ENCODE measurements around the gene NOXO1.

NOXO1 gene

GRCh38 chr16:1946495-1947368, 34.5 kb downstream of the NOXO1 start:
- Histone ChIP-seq H3K9me2 (replicated peaks; ENCODE audit: insufficient read depth, low read length) (no peaks in the 10 kb centered on the region), H3K27ac (ENCODE audit: low read depth, low read length) (no peak overlapping the region), H3F3A (ENCODE audit: insufficient read depth) (no peaks in the 10 kb centered on the region), H3K4me2 (ENCODE audit: low read depth, low read length, poor library complexity, severe bottlenecking) (no peak overlapping the region), H3K79me2 (ENCODE audit: insufficient read depth, low read length) (no peaks in the 10 kb centered on the region), H3K9ac (ENCODE audit: low read length) (no peak overlapping the region), H4K20me1 (ENCODE audit: low read depth, low read length) (no peaks in the 10 kb centered on the region), H3K9me3 (ENCODE audit: insufficient read depth, low read length) (no peaks in the 10 kb centered on the region), H3K36me3 (ENCODE audit: low read length) (no peaks in the 10 kb centered on the region), H2AFZ (ENCODE audit: low read depth, low read length, severe bottlenecking) (no peak overlapping the region), H3K4me3 (ENCODE audit: insufficient read depth, low read length, poor library complexity, severe bottlenecking) (no peak overlapping the region), H3K27me3 (ENCODE audit: low read length) (no peaks in the 10 kb centered on the region)
- TF ChIP-seq, protein P1, sequence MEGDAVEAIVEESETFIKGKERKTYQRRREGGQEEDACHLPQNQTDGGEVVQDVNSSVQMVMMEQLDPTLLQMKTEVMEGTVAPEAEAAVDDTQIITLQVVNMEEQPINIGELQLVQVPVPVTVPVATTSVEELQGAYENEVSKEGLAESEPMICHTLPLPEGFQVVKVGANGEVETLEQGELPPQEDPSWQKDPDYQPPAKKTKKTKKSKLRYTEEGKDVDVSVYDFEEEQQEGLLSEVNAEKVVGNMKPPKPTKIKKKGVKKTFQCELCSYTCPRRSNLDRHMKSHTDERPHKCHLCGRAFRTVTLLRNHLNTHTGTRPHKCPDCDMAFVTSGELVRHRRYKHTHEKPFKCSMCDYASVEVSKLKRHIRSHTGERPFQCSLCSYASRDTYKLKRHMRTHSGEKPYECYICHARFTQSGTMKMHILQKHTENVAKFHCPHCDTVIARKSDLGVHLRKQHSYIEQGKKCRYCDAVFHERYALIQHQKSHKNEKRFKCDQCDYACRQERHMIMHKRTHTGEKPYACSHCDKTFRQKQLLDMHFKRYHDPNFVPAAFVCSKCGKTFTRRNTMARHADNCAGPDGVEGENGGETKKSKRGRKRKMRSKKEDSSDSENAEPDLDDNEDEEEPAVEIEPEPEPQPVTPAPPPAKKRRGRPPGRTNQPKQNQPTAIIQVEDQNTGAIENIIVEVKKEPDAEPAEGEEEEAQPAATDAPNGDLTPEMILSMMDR (IDR thresholded peaks at IDR 0.05; ENCODE audit: insufficient read depth, low read length, poor library complexity, severe bottlenecking), result peak; percentile 10
- TF ChIP-seq EZH2phosphoT487 (conservative IDR thresholded peaks at IDR 0.05; ENCODE audit: low read length), result no peak

DNA sequence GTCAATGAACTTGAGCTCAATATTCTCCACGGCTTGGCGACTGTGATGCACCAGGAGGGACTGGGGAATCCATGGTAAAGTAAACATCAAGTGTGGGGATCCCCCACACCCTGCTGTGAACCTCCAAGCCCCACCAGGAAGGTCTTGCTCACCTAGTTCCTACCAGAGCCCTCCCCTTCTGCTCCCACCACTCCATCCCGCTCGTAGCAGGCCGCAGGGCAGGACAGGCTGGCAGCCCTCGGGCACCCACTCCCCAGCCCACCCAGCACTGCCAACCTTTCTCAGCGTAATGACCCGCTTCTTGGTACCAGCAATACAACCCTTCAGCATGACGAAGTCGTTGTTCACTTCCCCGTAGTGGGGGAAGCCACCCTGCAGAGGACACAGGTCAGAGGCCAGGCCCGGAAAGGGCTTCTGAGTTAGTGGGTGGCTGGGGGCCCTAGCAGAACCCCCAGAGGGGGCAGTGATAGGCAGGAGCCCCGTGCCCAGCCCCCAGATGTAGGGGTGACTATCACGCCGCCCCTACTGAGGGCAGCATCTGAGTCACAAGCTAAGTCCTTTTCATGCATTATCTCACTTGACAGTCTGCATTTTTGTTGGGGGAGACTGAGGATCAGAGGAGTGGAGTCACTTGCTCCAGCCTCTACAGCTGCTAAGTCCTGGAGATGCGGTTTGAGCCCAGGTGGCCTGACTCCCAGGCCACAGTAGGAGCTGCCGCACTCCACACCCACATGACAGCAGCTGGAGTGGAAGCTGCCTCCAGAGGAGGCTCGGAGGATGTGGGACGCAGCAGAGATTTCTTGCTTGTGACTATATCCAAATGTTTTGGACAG, 35.5 kb downstream of the NOXO1 start:
- no peaks in the 10 kb centered on the region for H4K20me1 ChIP-seq (ENCODE audit: low read depth, low read length)
- H3K36me3 ChIP-seq (ENCODE audit: low read length), result no peaks in the 10 kb centered on the region
- no peak overlapping the region for H2AFZ ChIP-seq (ENCODE audit: low read depth, low read length, severe bottlenecking)
- no peaks in the 10 kb centered on the region for H3K79me2 ChIP-seq (ENCODE audit: insufficient read depth, low read length)
- H3K9ac ChIP-seq (ENCODE audit: low read length), result no peak overlapping the region
- no peaks in the 10 kb centered on the region for H3F3A ChIP-seq (ENCODE audit: insufficient read depth)
- H3K4me2 ChIP-seq (ENCODE audit: low read depth, low read length, poor library complexity, severe bottlenecking), result no peak overlapping the region
- no peaks in the 10 kb centered on the region for H3K9me2 ChIP-seq (replicated peaks; ENCODE audit: insufficient read depth, low read length)
- H3K4me3 ChIP-seq (ENCODE audit: insufficient read depth, low read length, poor library complexity, severe bottlenecking), result no peak overlapping the region
- no peak overlapping the region for H3K27ac ChIP-seq (ENCODE audit: low read depth, low read length)
- no peaks in the 10 kb centered on the region for H3K9me3 ChIP-seq (ENCODE audit: insufficient read depth, low read length)
- no peaks in the 10 kb centered on the region for H3K27me3 ChIP-seq (ENCODE audit: low read length)
- TF ChIP-seq, protein P1 (IDR thresholded peaks at IDR 0.05; ENCODE audit: insufficient read depth, low read length, poor library complexity, severe bottlenecking), result no peak
- TF ChIP-seq EZH2phosphoT487 (conservative IDR thresholded peaks at IDR 0.05; ENCODE audit: low read length), result no peak

GRCh38 chr16:1944612-1945199, 36.6 kb downstream of the NOXO1 start:
- H3K9me2 ChIP-seq (replicated peaks; ENCODE audit: insufficient read depth, low read length), result no peaks in the 10 kb centered on the region
- H3K79me2 ChIP-seq (ENCODE audit: insufficient read depth, low read length), result no peaks in the 10 kb centered on the region
- no peaks in the 10 kb centered on the region for H3K36me3 ChIP-seq (ENCODE audit: low read length)
- H2AFZ ChIP-seq (ENCODE audit: low read depth, low read length, severe bottlenecking), result no peak overlapping the region
- no peak overlapping the region for H3K27ac ChIP-seq (ENCODE audit: low read depth, low read length)
- H4K20me1 ChIP-seq (ENCODE audit: low read depth, low read length), result no peaks in the 10 kb centered on the region
- H3K27me3 ChIP-seq (ENCODE audit: low read length), result no peaks in the 10 kb centered on the region
- no peak overlapping the region for H3K9ac ChIP-seq (ENCODE audit: low read length)
- H3K4me3 ChIP-seq (ENCODE audit: insufficient read depth, low read length, poor library complexity, severe bottlenecking), result no peak overlapping the region
- no peaks in the 10 kb centered on the region for H3K9me3 ChIP-seq (ENCODE audit: insufficient read depth, low read length)
- no peaks in the 10 kb centered on the region for H3F3A ChIP-seq (ENCODE audit: insufficient read depth)
- no peak overlapping the region for H3K4me2 ChIP-seq (ENCODE audit: low read depth, low read length, poor library complexity, severe bottlenecking)
- TF ChIP-seq, protein P1 (IDR thresholded peaks at IDR 0.05; ENCODE audit: insufficient read depth, low read length, poor library complexity, severe bottlenecking), result no peak
- no peak for TF ChIP-seq EZH2phosphoT487 (conservative IDR thresholded peaks at IDR 0.05; ENCODE audit: low read length)
